Measurements from ENCODE around the gene FNDC3B.

The FNDC3B gene

GRCh38 chr3:172052405-172052804 lies 13.0 kb downstream of the FNDC3B start:
- Histone ChIP-seq H3K9me3 (replicated peaks; ENCODE audit: insufficient read depth, low read length) (no peaks in the 10 kb centered on the region), H3K4me2 (ENCODE audit: low read depth, low read length) (no peak overlapping the region), H3K4me3 (ENCODE audit: low read length) (no peak overlapping the region), H3K27ac (ENCODE audit: low read length) (no peak overlapping the region), H2AFZ (ENCODE audit: low read length) (no peak overlapping the region), H3K9me2 (replicated peaks; ENCODE audit: insufficient read depth, low read length) (no peaks in the 10 kb centered on the region), H3K27me3 (replicated peaks; ENCODE audit: insufficient read depth, low read length) (no peaks in the 10 kb centered on the region), H3F3A (ENCODE audit: insufficient read depth, low read length) (peaks cover 13% of the 10 kb centered on the region), H3K9ac (ENCODE audit: low read length) (no peak overlapping the region), H4K20me1 (ENCODE audit: insufficient read depth, low read length) (peaks cover 10% of the 10 kb centered on the region; the same call in 1 of the 2 replicates), H3K4me1 (ENCODE audit: low read length) (peaks cover 41% of the 10 kb centered on the region), H3K79me2 (ENCODE audit: low read length) (peaks cover 100% of the 10 kb centered on the region), H3K36me3 (replicated peaks; ENCODE audit: insufficient read depth, low read length) (peaks cover 14% of the 10 kb centered on the region)
- DNase-seq = no peak
- TF ChIP-seq EZH2phosphoT487 (IDR thresholded peaks at IDR 0.05; ENCODE audit: low read length) (no peak), EZH2 (optimal IDR thresholded peaks at IDR 0.05; ENCODE audit: low read depth, low read length) (no peak)
- TF ChIP-seq, protein P1, sequence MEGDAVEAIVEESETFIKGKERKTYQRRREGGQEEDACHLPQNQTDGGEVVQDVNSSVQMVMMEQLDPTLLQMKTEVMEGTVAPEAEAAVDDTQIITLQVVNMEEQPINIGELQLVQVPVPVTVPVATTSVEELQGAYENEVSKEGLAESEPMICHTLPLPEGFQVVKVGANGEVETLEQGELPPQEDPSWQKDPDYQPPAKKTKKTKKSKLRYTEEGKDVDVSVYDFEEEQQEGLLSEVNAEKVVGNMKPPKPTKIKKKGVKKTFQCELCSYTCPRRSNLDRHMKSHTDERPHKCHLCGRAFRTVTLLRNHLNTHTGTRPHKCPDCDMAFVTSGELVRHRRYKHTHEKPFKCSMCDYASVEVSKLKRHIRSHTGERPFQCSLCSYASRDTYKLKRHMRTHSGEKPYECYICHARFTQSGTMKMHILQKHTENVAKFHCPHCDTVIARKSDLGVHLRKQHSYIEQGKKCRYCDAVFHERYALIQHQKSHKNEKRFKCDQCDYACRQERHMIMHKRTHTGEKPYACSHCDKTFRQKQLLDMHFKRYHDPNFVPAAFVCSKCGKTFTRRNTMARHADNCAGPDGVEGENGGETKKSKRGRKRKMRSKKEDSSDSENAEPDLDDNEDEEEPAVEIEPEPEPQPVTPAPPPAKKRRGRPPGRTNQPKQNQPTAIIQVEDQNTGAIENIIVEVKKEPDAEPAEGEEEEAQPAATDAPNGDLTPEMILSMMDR (IDR thresholded peaks at IDR 0.05; ENCODE audit: low read length) = no peak

- DNase-seq = no peak
- Histone ChIP-seq H3K27me3 (replicated peaks; ENCODE audit: insufficient read depth, low read length) (no peaks in the 10 kb centered on the region), H2AFZ (ENCODE audit: low read length) (no peak overlapping the region), H3K36me3 (replicated peaks; ENCODE audit: insufficient read depth, low read length) (peaks cover 15% of the 10 kb centered on the region), H3K4me1 (ENCODE audit: low read length) (peaks cover 42% of the 10 kb centered on the region), H3K4me3 (ENCODE audit: low read length) (no peak overlapping the region), H4K20me1 (ENCODE audit: insufficient read depth, low read length) (peaks cover 4% of the 10 kb centered on the region), H3K4me2 (ENCODE audit: low read depth, low read length) (peak overlapping the region; percentile 46; the same call in 1 of the 2 replicates), H3F3A (ENCODE audit: insufficient read depth, low read length) (peaks cover 17% of the 10 kb centered on the region), H3K27ac (ENCODE audit: low read length) (peak overlapping the region; percentile 46; the same call in 1 of the 2 replicates), H3K9me3 (replicated peaks; ENCODE audit: insufficient read depth, low read length) (no peaks in the 10 kb centered on the region), H3K9me2 (replicated peaks; ENCODE audit: insufficient read depth, low read length) (no peaks in the 10 kb centered on the region), H3K79me2 (ENCODE audit: low read length) (peaks cover 100% of the 10 kb centered on the region), H3K9ac (ENCODE audit: low read length) (no peak overlapping the region; the same call in 1 of the 2 replicates)
- TF ChIP-seq EZH2phosphoT487 (IDR thresholded peaks at IDR 0.05; ENCODE audit: low read length) = no peak
- no peak for TF ChIP-seq EZH2 (optimal IDR thresholded peaks at IDR 0.05; ENCODE audit: low read depth, low read length)
- TF ChIP-seq, protein P1 (IDR thresholded peaks at IDR 0.05; ENCODE audit: low read length) = no peak
Measured at GRCh38 chr3:172054115-172054764, 14.9 kb downstream of the FNDC3B start.

DNA sequence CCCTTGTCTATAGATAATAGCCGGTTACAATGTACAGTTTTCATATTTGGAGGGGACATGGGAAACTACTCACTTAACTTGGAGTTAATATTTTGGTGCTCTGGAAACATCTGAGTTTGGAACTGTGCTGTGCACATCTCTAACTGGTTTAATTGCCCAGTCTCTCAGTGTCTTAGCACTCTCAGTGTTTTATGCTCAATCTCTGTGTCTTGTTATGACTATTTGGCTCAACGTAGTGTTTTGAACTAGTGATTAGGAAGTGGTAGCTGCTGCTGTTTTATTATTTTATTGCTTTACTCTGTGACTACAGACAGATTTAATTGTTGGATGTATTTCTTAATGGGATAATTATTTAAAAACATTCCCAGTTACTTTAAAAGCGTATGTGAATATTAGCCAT lies 17.0 kb downstream of the FNDC3B start:
- H3K27me3 ChIP-seq (replicated peaks; ENCODE audit: insufficient read depth, low read length) = no peaks in the 10 kb centered on the region
- peaks cover 97% of the 10 kb centered on the region for H3K79me2 ChIP-seq (ENCODE audit: low read length)

More for the DNA sequence above, 17.0 kb downstream of the FNDC3B start:
- Histone ChIP-seq H3K9ac (ENCODE audit: low read length) (no peak overlapping the region), H3K9me2 (replicated peaks; ENCODE audit: insufficient read depth, low read length) (no peaks in the 10 kb centered on the region), H3K36me3 (replicated peaks; ENCODE audit: insufficient read depth, low read length) (peaks cover 11% of the 10 kb centered on the region), H3K9me3 (replicated peaks; ENCODE audit: insufficient read depth, low read length) (no peaks in the 10 kb centered on the region), H2AFZ (ENCODE audit: low read length) (no peak overlapping the region), H3K4me3 (ENCODE audit: low read length) (no peak overlapping the region), H3K4me2 (ENCODE audit: low read depth, low read length) (no peak overlapping the region), H3K27ac (ENCODE audit: low read length) (no peak overlapping the region), H4K20me1 (ENCODE audit: insufficient read depth, low read length) (peaks cover 4% of the 10 kb centered on the region), H3F3A (ENCODE audit: insufficient read depth, low read length) (peaks cover 31% of the 10 kb centered on the region), H3K4me1 (ENCODE audit: low read length) (peaks cover 60% of the 10 kb centered on the region)
- no peak for DNase-seq
- TF ChIP-seq, protein P1 (IDR thresholded peaks at IDR 0.05; ENCODE audit: low read length) = no peak
- no peak for TF ChIP-seq EZH2 (optimal IDR thresholded peaks at IDR 0.05; ENCODE audit: low read depth, low read length)
- no peak for TF ChIP-seq EZH2phosphoT487 (IDR thresholded peaks at IDR 0.05; ENCODE audit: low read length)
